ENCODE data around the gene HMG20B. TPM values are rescaled to one million over a fixed set of nuclear protein-coding genes. Genes with fewer than 3 reads are reported as not detected.

The HMG20B gene
- total and polyA plus RNA-seq, 2 of the 8 experiments (the other 6 are each of a cell fraction or from before 2014, with no cell fraction given) = 42.9 to 74.2 TPM

DNA sequence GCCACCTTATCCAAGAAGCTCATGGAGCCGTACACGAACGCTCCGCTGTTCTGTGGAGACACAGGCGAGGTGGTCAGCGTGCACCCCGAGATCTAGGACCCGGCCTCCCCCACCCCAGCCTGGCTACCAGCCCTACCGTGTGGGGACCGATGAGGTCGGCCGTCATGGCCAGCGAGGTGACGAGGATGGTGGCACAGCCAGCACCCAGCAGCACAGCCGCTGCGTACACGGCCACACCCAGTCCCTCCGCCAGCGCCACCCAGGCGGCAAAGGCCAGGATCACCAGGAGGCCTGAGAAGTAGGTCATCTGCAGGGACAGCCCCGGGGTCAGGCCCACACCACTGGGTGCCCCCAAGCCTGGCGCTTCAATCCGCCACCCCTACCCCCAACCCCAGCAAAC is 26.6 kb upstream of the HMG20B start:
- Histone ChIP-seq H3K36me3 (ENCODE audit: control insufficient read depth in 2 of 4, insufficient read depth in 4 of 4, low read length in 3 of 4) (peaks cover 0 to 5% (median 1%) of the 10 kb centered on the region in 4 experiments; a peak in 2 of 8 replicates), H3K4ac (replicated peaks; ENCODE audit: insufficient read length, low read depth, low read length) (no peak overlapping the region), H3K79me1 (ENCODE audit: low read depth, low read length) (no peaks in the 10 kb centered on the region), H3K4me3 (ENCODE audit: extremely low read depth in 1 of 4, insufficient read depth in 2 of 4, low read depth in 3 of 4, low read length in 4 of 4) (no peak overlapping the region), H3K27me3 (replicated peaks in 1 of 4; ENCODE audit: control insufficient read depth in 3 of 4, extremely low read depth in 1 of 4, insufficient read depth in 3 of 4, low read length in 3 of 4) (no peaks in the 10 kb centered on the region), H3K56ac (replicated peaks; ENCODE audit: insufficient read length, low read depth, low read length) (no peak overlapping the region), H3K23ac (ENCODE audit: insufficient read length) (no peak overlapping the region), H3K27ac (ENCODE audit: low read depth, low read length) (no peak overlapping the region), H2BK12ac (ENCODE audit: low read depth, low read length) (no peak overlapping the region), H4K5ac (ENCODE audit: insufficient read length, low read depth, low read length) (no peak overlapping the region), H2BK20ac (ENCODE audit: low read length) (no peak overlapping the region), H3K14ac (ENCODE audit: insufficient read length) (no peak overlapping the region), H2AK5ac (ENCODE audit: low read depth, low read length) (no peak overlapping the region), H3K18ac (ENCODE audit: extremely low read depth, low read length) (no peak overlapping the region), H3K4me2 (ENCODE audit: insufficient read depth in 1 of 2, low read depth in 2 of 2, low read length in 2 of 2) (no peak overlapping the region), H3K9me3 (ENCODE audit: insufficient read depth in 2 of 2, low read depth in 1 of 2, low read length in 1 of 2) (no peaks in the 10 kb centered on the region), H3K9ac (replicated peaks in 1 of 4; ENCODE audit: extremely low read depth in 1 of 4, low read depth in 3 of 4, low read length in 3 of 4) (no peak overlapping the region), H3K79me2 (ENCODE audit: control insufficient read depth in 1 of 2, insufficient read depth in 2 of 2, low read length in 2 of 2) (no peaks in the 10 kb centered on the region), H4K91ac (replicated peaks; ENCODE audit: insufficient read length, low read length) (no peak overlapping the region), H2BK5ac (ENCODE audit: low read depth, low read length) (no peak overlapping the region), H2BK120ac (replicated peaks; ENCODE audit: low read depth, low read length) (no peak overlapping the region), H2AFZ (ENCODE audit: low read length) (no peak overlapping the region), H3K23me2 (ENCODE audit: low read depth, low read length) (no peaks in the 10 kb centered on the region), H4K8ac (ENCODE audit: extremely low read depth, insufficient read depth, low read length) (no peak overlapping the region), H4K20me1 (replicated peaks in 1 of 2; ENCODE audit: control insufficient read depth in 1 of 2, insufficient read depth in 2 of 2, low read length in 2 of 2) (peaks cover 8 to 24% of the 10 kb centered on the region in 2 experiments), H2BK15ac (ENCODE audit: low read length) (no peak overlapping the region), H3K4me1 (replicated peaks in 1 of 4; ENCODE audit: control insufficient read depth in 3 of 4, insufficient read depth in 4 of 4, low read length in 3 of 4) (no peaks in the 10 kb centered on the region)
- FAIRE-seq (no peak), DNase-seq (ENCODE audit: low read depth in 1 of 2, low spot score in 2 of 2) (no peak)
- TF ChIP-seq SP1 (IDR thresholded peaks at IDR 0.05; ENCODE audit: low read depth, low read length) (no peak), NRF1 (IDR thresholded peaks at IDR 0.05; ENCODE audit: low read depth, low read length) (no peak), PHF8 (conservative IDR thresholded peaks at IDR 0.05; ENCODE audit: low read depth, low read length) (no peak), KDM1A (IDR thresholded peaks at IDR 0.05; ENCODE audit: borderline replicate concordance, low read length) (no peak)
- WGBS, 2 experiments (ENCODE audit: extremely low coverage in 1 of 2, insufficient coverage in 1 of 2, insufficient read length in 1 of 2, insufficient replicate concordance in 2 of 2, low coverage in 1 of 2, low lambda C conversion rate in 2 of 2, missing lambda C conversion rate in 1 of 2) = 91% methylated on average over 21 of the region's 23 CpGs; no CpG with 5 or more reads in 1 of the 2 experiments
- ChIA-PET POLR2A (ENCODE audit: partially characterized antibody) (interaction anchor here (0.6 to 2.6 kb wide), 8 partner anchors 9 to 163 kb away, joined by 3 to 12 read pairs (median 3); partner anchors contain the start of gene MFSD12), CTCF (ENCODE audit: partially characterized antibody) (interaction anchor here (0.6 to 7.5 kb wide), 14 partner anchors 8 to 1812 kb away, joined by 3 to 66 read pairs (median 6); partner anchors contain the start of gene MFSD12)
